HG03025 (cell line): Measurements from ENCODE around the gene FZR1.
"Not testable (repeated sequence)": the region's sequence is repeated elsewhere in the genome, so short reads cannot be mapped to it uniquely, and the experiment has no call there.

ENCODE experiments used
- ATAC-seq: cut with Tn5 transposase; IDR thresholded peaks from one replicate; pipeline ENCODE4 v1.9.1; 2021; ENCODE audit warnings: mild to moderate bottlenecking, moderate library complexity; ENCODE audit not compliant: unreplicated experiment, low FRiP score

FZR1 gene

GRCh38 chr19:3494051-3494450 is 12.1 kb upstream of the FZR1 start:
- no peak for ATAC-seq

GRCh38 chr19:3494559-3494958 is 11.6 kb upstream of the FZR1 start:
- ATAC-seq: no peak

- no peak for ATAC-seq
Measured at GRCh38 chr19:3496392-3497273, 9.5 kb upstream of the FZR1 start.

GRCh38 chr19:3497757-3498520 is 8.2 kb upstream of the FZR1 start:
- ATAC-seq: no peak

GRCh38 chr19:3499738-3500428 is 6.2 kb upstream of the FZR1 start:
- no peak for ATAC-seq

- peak; percentile 77 for ATAC-seq
Measured at GRCh38 chr19:3500429-3501101, 5.5 kb upstream of the FZR1 start, which contains the start of gene DOHH. Gene DOHH, minus strand, starts transcription at chr19:3500674. Its CDS starts 3,860 bp downstream, at chr19:3496814.

GRCh38 chr19:3501780-3502179 is 4.3 kb upstream of the FZR1 start:
- no peak for ATAC-seq

- ATAC-seq: no peak
Measured at GRCh38 chr19:3503036-3503572, 3.0 kb upstream of the FZR1 start.

- ATAC-seq: no peak
Measured at GRCh38 chr19:3504735-3505134, 1.4 kb upstream of the FZR1 start.

- peak; percentile 19 for ATAC-seq
Measured at GRCh38 chr19:3506384-3507340, 551 bp downstream of the FZR1 start.

- ATAC-seq: no peak
Measured at GRCh38 chr19:3507371-3508120, 1.4 kb downstream of the FZR1 start.

GRCh38 chr19:3508121-3508661 is 2.1 kb downstream of the FZR1 start:
- ATAC-seq: not testable (repeated sequence)

GRCh38 chr19:3508771-3509535 is 2.8 kb downstream of the FZR1 start:
- ATAC-seq: no peak

GRCh38 chr19:3509566-3509989 is 3.5 kb downstream of the FZR1 start:
- no peak for ATAC-seq

GRCh38 chr19:3510727-3511126 is 4.6 kb downstream of the FZR1 start:
- ATAC-seq: no peak

GRCh38 chr19:3511506-3512251 is 5.6 kb downstream of the FZR1 start:
- ATAC-seq: no peak
